WERI-Rb-1 (cell line): Measurements from ENCODE around the gene JMJD7.

ENCODE experiments used
- DNase-seq: peaks from one replicate; pipeline ENCODE4 v3.0.0-alpha.2; 2020
- H3K27ac ChIP-seq: fragments of 250-450 bp; sonication (Bioruptor Pico); 2 replicates; pipeline ENCODE4 v1.5.1; 2020; ENCODE audit warnings: mild to moderate bottlenecking, moderate library complexity
- H3K27me3 ChIP-seq: fragments of 250-450 bp; sonication (Bioruptor Pico); 2 replicates; pipeline ENCODE4 v1.5.1; 2021; ENCODE audit warnings: mild to moderate bottlenecking, low read depth, moderate library complexity; ENCODE audit not compliant: insufficient read depth, severe bottlenecking
- H3K36me3 ChIP-seq: fragments of 250-450 bp; sonication (Bioruptor Pico); 2 replicates; pipeline ENCODE4 v1.5.1; 2020; ENCODE audit warnings: mild to moderate bottlenecking, moderate library complexity
- H3K4me3 ChIP-seq: 2 replicates; pipeline ENCODE4 v1.5.1; 2011; ENCODE audit warnings: low read depth, mild to moderate bottlenecking, control low read depth, low read length
- H3K9me3 ChIP-seq: fragments of 250-450 bp; sonication (Bioruptor Pico); 2 replicates; pipeline ENCODE4 v1.5.1; 2021; ENCODE audit warnings: mild to moderate bottlenecking, moderate library complexity; ENCODE audit not compliant: severe bottlenecking
- CTCF ChIP-seq: IDR thresholded peaks from 2 replicates; pipeline ENCODE4 v1.5.1; 2011; ENCODE audit warnings: low read depth, mild to moderate bottlenecking, control low read depth, inconsistent platforms, low read length

JMJD7 gene

GRCh38 chr15:41842229-41842628 lies 14.3 kb downstream of the JMJD7 start:
- H3K27me3 ChIP-seq: no peaks in the 10 kb centered on the region
- DNase-seq: no peak
- TF ChIP-seq CTCF: no peak
- no peak overlapping the region for H3K27ac ChIP-seq
- H3K36me3 ChIP-seq: peaks cover 11% of the 10 kb centered on the region
- H3K4me3 ChIP-seq: no peak overlapping the region
- no peaks in the 10 kb centered on the region for H3K9me3 ChIP-seq

DNA sequence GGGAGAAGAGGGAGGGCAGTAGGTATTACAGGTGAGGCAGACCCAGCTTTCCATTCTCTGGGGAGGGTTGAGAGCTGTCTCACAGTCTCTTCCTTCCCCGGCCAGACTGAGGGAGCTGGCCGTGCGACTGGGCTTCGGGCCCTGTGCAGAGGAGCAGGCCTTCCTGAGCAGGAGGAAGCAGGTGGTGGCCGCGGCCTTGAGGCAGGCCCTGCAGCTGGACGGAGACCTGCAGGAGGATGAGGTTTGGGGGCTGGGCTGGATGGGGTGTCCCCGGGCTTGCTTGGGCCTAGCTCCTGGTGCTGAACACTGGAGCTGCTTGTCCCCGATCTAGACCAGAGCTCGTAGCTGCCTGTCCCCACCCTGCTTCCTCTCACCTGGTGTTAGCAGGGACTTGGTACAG lies 15.7 kb downstream of the JMJD7 start:
- no peak overlapping the region for H3K27ac ChIP-seq
- H3K4me3 ChIP-seq: no peak overlapping the region
- H3K9me3 ChIP-seq: no peaks in the 10 kb centered on the region
- no peak for DNase-seq
- no peaks in the 10 kb centered on the region for H3K27me3 ChIP-seq
- H3K36me3 ChIP-seq: peaks cover 21% of the 10 kb centered on the region
- TF ChIP-seq CTCF: no peak

- peaks cover 21% of the 10 kb centered on the region for H3K36me3 ChIP-seq
- H3K4me3 ChIP-seq: no peak overlapping the region
- no peaks in the 10 kb centered on the region for H3K9me3 ChIP-seq
- no peak for TF ChIP-seq CTCF
- no peaks in the 10 kb centered on the region for H3K27me3 ChIP-seq
- H3K27ac ChIP-seq: no peak overlapping the region
- no peak for DNase-seq
Observed at GRCh38 chr15:41844814-41845213, 16.9 kb downstream of the JMJD7 start.

DNA sequence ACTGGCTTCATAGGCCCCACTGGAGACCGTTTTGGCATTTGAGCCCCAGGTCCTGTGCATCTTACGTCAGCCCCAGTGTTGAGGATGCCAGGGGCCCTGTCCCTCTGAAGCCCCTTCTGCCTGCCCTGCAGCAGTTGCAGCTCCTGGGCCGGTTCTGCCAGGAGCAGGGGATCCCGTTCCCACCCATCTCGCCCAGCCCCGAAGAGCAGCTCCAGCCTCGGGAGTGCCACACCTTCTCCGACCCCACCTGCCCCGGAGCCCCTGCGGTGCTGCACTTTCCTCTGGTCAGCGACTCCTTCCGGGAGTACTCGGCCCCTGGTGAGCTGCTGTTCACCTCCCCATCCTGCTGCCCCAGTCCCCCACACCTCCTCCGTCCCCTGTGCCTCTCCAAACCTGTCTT lies 19.3 kb downstream of the JMJD7 start:
- no peaks in the 10 kb centered on the region for H3K9me3 ChIP-seq
- H3K36me3 ChIP-seq: peaks cover 17% of the 10 kb centered on the region
- no peak overlapping the region for H3K4me3 ChIP-seq
- DNase-seq: no peak
- no peak overlapping the region for H3K27ac ChIP-seq
- no peak for TF ChIP-seq CTCF
- no peaks in the 10 kb centered on the region for H3K27me3 ChIP-seq

DNA sequence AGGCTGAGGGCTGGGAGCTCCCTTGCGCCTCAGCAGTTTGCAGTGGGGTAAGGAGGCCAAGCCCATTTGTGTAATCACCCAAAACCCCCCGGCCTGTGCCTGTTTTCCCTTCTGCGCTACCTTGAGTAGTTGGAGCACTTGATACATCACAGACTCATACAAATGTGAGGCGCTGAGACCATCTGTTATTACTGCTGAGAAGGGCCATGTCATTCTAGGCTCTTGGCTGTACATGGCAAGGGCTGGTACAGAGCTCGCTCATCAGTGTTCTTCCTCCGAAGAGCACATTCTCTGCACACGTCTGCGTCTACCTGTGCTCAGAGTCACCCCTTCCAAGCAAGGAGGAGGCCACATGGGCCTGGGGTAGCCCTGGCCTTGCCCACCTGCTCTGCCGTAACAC lies 20.1 kb downstream of the JMJD7 start:
- DNase-seq: no peak
- no peak for TF ChIP-seq CTCF
- no peak overlapping the region for H3K4me3 ChIP-seq
- no peaks in the 10 kb centered on the region for H3K9me3 ChIP-seq
- H3K36me3 ChIP-seq: peaks cover 17% of the 10 kb centered on the region
- H3K27ac ChIP-seq: no peak overlapping the region
- no peaks in the 10 kb centered on the region for H3K27me3 ChIP-seq

DNA sequence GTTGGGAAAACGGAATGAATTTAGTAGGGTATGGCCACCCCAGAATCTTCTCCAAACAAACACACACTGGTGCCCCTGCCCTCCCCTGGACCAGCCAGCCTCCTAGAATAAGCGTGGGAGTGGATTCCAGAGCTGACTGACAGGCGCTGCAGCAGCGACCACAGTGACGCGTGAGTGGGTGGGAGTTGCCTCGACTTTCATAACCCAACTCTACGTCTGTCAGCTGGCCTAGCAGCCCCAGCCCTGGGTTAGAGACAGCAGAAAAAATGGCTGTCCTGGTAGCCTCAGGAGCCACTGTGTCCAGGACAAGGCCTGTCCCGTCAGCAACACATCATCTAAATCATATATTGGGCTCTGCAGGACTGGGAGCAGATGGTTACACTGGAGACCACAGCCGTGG lies 20.7 kb downstream of the JMJD7 start:
- Histone ChIP-seq H3K36me3 (peaks cover 17% of the 10 kb centered on the region), H3K27ac (no peak overlapping the region), H3K27me3 (no peaks in the 10 kb centered on the region), H3K9me3 (no peaks in the 10 kb centered on the region), H3K4me3 (no peak overlapping the region)
- DNase-seq: no peak
- no peak for TF ChIP-seq CTCF
